Measurements from ENCODE around the gene RFX2.

- TF ChIP-seq ZNF75A (CRISPR knock-in tag; IDR thresholded peaks at IDR 0.05) (no peak), RAD21 (CRISPR knock-in tag; conservative IDR thresholded peaks at IDR 0.05 in 1 of 2, IDR thresholded peaks at IDR 0.05 in 1 of 2) (no peak), FOSL1 (tag; conservative IDR thresholded peaks at IDR 0.05) (no peak), E4F1 (CRISPR knock-in tag; IDR thresholded peaks at IDR 0.05; ENCODE audit: borderline replicate concordance) (no peak), POLR2A (conservative IDR thresholded peaks at IDR 0.05) (no peak), CTCF (IDR thresholded peaks at IDR 0.05 in 2 of 3, conservative IDR thresholded peaks at IDR 0.05 in 1 of 3; ENCODE audit: insufficient read depth in 2 of 3, low read depth in 1 of 3, low read length in 3 of 3) (no peak), BRF2 (IDR thresholded peaks at IDR 0.05; ENCODE audit: borderline replicate concordance, insufficient read depth, insufficient read length) (no peak), POLR2AphosphoS2 (IDR thresholded peaks at IDR 0.05; ENCODE audit: low read length) (no peak), RBBP5 (IDR thresholded peaks at IDR 0.05; ENCODE audit: borderline replicate concordance, insufficient read depth, low read length, poor library complexity, severe bottlenecking) (no peak), POLR2AphosphoS5 (IDR thresholded peaks at IDR 0.05; ENCODE audit: control insufficient read depth, insufficient read depth, low read depth, low read length) (no peak), KLF10 (CRISPR knock-in tag; IDR thresholded peaks at IDR 0.05) (no peak), TARDBP (IDR thresholded peaks at IDR 0.05) (no peak)
Observed at GRCh38 chr19:5996102-5996501, 114.2 kb downstream of the RFX2 start.
